ENCODE data around the gene PDE8B. TPM values are rescaled to one million over a fixed set of nuclear protein-coding genes. Genes with fewer than 3 reads are reported as not detected.

The PDE8B gene
- total and polyA plus RNA-seq, 2 donors (not counting 1 experiment from before 2014, with no cell fraction given), result 0.07 TPM; not detected in 1

DNA sequence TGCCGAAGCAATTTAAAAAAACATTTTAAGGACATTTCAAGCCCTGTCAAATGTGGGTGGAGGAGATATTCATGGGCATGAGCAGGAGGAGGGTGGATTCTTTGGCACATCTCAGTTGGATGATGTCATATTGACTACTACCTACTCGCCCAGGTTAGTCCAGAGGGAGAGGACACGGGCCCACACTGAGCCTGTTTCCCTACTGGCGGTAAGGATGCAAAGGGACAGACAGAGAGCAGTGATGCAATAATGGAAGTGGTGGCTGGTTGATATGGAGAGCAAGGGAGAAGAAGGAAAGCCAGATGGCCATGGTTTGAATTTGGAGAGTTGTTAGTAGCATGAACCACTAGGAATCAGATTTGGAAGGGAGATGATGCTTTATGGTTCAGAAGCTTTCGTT, 34.1 kb upstream of the PDE8B start:
- no peak overlapping the region for H3K27ac Mint-ChIP-seq
- Histone ChIP-seq H3K4me2 (replicated peaks; ENCODE audit: low read depth, low read length, poor library complexity, severe bottlenecking) (no peak overlapping the region), H3K27me3 (replicated peaks in 1 of 4; ENCODE audit: control extremely low read depth in 1 of 4, control insufficient read depth in 3 of 4, insufficient read depth in 4 of 4, low read length in 3 of 4) (peaks cover 0 to 24% (median 8%) of the 10 kb centered on the region in 4 experiments), H3K36me3 (replicated peaks in 1 of 2; ENCODE audit: control extremely low read depth in 1 of 2, control insufficient read depth in 1 of 2, extremely low read depth in 1 of 2, insufficient read depth in 2 of 2, low read length in 1 of 2) (no peaks in the 10 kb centered on the region), H3K4me1 (ENCODE audit: control insufficient read depth in 2 of 2, insufficient read depth in 2 of 2, low read length in 2 of 2) (no peaks in the 10 kb centered on the region), H3K79me2 (ENCODE audit: control insufficient read depth, insufficient read depth, low read length) (no peaks in the 10 kb centered on the region), H3K27ac (ENCODE audit: low read length in 2 of 2) (no peak overlapping the region), H3K4me3 (ENCODE audit: control extremely low read depth in 1 of 5, extremely low read depth in 1 of 5, insufficient read depth in 1 of 5, low read depth in 2 of 5, low read length in 4 of 5) (no peak overlapping the region), H3K9me3 (ENCODE audit: control extremely low read depth in 1 of 3, control insufficient read depth in 2 of 3, insufficient read depth in 1 of 3, low read length in 2 of 3) (no peaks in the 10 kb centered on the region), H2AFZ (ENCODE audit: insufficient read depth, low read depth, low read length, poor library complexity, severe bottlenecking) (no peak overlapping the region), H4K20me1 (ENCODE audit: control insufficient read depth, insufficient read depth, low read length, poor library complexity, severe bottlenecking) (no peaks in the 10 kb centered on the region), H3K9ac (ENCODE audit: low read length) (no peak overlapping the region)
- peaks cover 12% of the 10 kb centered on the region for H3K27me3 Mint-ChIP-seq
- no peak overlapping the region for H3K4me3 Mint-ChIP-seq
- peaks cover 2% of the 10 kb centered on the region for H3K4me1 Mint-ChIP-seq
- intact Hi-C loops (cut with micrococcal nuclease), result no loop called here
- H3K9me3 Mint-ChIP-seq (ENCODE audit: insufficient read depth), result no peaks in the 10 kb centered on the region
- TF ChIP-seq, protein P1, sequence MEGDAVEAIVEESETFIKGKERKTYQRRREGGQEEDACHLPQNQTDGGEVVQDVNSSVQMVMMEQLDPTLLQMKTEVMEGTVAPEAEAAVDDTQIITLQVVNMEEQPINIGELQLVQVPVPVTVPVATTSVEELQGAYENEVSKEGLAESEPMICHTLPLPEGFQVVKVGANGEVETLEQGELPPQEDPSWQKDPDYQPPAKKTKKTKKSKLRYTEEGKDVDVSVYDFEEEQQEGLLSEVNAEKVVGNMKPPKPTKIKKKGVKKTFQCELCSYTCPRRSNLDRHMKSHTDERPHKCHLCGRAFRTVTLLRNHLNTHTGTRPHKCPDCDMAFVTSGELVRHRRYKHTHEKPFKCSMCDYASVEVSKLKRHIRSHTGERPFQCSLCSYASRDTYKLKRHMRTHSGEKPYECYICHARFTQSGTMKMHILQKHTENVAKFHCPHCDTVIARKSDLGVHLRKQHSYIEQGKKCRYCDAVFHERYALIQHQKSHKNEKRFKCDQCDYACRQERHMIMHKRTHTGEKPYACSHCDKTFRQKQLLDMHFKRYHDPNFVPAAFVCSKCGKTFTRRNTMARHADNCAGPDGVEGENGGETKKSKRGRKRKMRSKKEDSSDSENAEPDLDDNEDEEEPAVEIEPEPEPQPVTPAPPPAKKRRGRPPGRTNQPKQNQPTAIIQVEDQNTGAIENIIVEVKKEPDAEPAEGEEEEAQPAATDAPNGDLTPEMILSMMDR (IDR thresholded peaks at IDR 0.05), result no peak
- no peak for TF ChIP-seq EZH2 (IDR thresholded peaks at IDR 0.05; ENCODE audit: borderline replicate concordance, insufficient read depth, low read depth, low read length, poor library complexity, severe bottlenecking)
- ChIA-PET POLR2A (no interaction called here), CTCF (no interaction called here)
- DNase-seq, result no peak
- 96% methylated on average over 4 of the region's 5 CpGs for WGBS (ENCODE audit: insufficient coverage)
- ATAC-seq (ENCODE audit: low read depth), result no peak

- DNase-seq (no peak), ATAC-seq (ENCODE audit: low read depth) (no peak)
- Histone ChIP-seq H3K27ac (ENCODE audit: low read length in 2 of 2) (no peak overlapping the region), H3K4me3 (ENCODE audit: control extremely low read depth in 1 of 5, extremely low read depth in 1 of 5, insufficient read depth in 1 of 5, low read depth in 2 of 5, low read length in 4 of 5) (no peak overlapping the region), H4K20me1 (ENCODE audit: control insufficient read depth, insufficient read depth, low read length, poor library complexity, severe bottlenecking) (no peaks in the 10 kb centered on the region), H3K36me3 (replicated peaks in 1 of 2; ENCODE audit: control extremely low read depth in 1 of 2, control insufficient read depth in 1 of 2, extremely low read depth in 1 of 2, insufficient read depth in 2 of 2, low read length in 1 of 2) (no peaks in the 10 kb centered on the region), H3K9me3 (ENCODE audit: control extremely low read depth in 1 of 3, control insufficient read depth in 2 of 3, insufficient read depth in 1 of 3, low read length in 2 of 3) (no peaks in the 10 kb centered on the region), H3K79me2 (ENCODE audit: control insufficient read depth, insufficient read depth, low read length) (no peaks in the 10 kb centered on the region), H3K9ac (ENCODE audit: low read length) (no peak overlapping the region), H3K4me2 (replicated peaks; ENCODE audit: low read depth, low read length, poor library complexity, severe bottlenecking) (no peak overlapping the region), H3K27me3 (replicated peaks in 1 of 4; ENCODE audit: control extremely low read depth in 1 of 4, control insufficient read depth in 3 of 4, insufficient read depth in 4 of 4, low read length in 3 of 4) (peaks cover 0 to 34% (median 11%) of the 10 kb centered on the region in 4 experiments), H2AFZ (ENCODE audit: insufficient read depth, low read depth, low read length, poor library complexity, severe bottlenecking) (no peak overlapping the region), H3K4me1 (ENCODE audit: control insufficient read depth in 2 of 2, insufficient read depth in 2 of 2, low read length in 2 of 2) (no peaks in the 10 kb centered on the region)
- no peaks in the 10 kb centered on the region for H3K9me3 Mint-ChIP-seq (ENCODE audit: insufficient read depth)
- H3K4me3 Mint-ChIP-seq, result no peak overlapping the region
- H3K4me1 Mint-ChIP-seq, result peaks cover 2% of the 10 kb centered on the region
- ChIA-PET POLR2A (no interaction called here), CTCF (no interaction called here)
- 100% methylated on average over 2 of the region's 5 CpGs for WGBS (ENCODE audit: insufficient coverage)
- H3K27ac Mint-ChIP-seq, result no peak overlapping the region
- TF ChIP-seq, protein P1 (IDR thresholded peaks at IDR 0.05), result no peak
- no peak for TF ChIP-seq EZH2 (IDR thresholded peaks at IDR 0.05; ENCODE audit: borderline replicate concordance, insufficient read depth, low read depth, low read length, poor library complexity, severe bottlenecking)
- intact Hi-C loops (cut with micrococcal nuclease), result no loop called here
- peaks cover 21% of the 10 kb centered on the region for H3K27me3 Mint-ChIP-seq
Measured at GRCh38 chr5:77177576-77177975, 32.9 kb upstream of the PDE8B start.
